Measurements from ENCODE around the gene PPFIA2.

PPFIA2 gene

DNA sequence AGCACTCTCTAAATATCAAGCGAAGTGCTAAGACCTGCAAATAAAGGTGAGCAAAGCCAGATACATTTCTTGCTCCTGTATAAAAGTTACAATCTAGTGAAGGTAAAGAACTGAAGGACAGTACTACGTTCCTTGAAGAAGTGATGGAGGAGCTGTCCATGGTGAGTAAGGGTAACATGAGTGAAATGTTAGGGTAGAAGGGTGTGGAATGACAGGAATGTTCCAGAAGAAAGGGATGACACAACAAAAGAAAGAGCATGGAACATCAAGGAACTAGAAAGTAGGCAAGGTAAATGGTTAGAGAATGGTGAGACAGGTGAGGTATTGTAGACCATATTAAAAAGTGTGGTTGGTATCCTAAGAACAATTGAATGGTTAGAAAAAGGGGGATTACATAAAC is 408.8 kb downstream of the PPFIA2 start:
- H3K27me3 ChIP-seq (ENCODE audit: control insufficient read depth, insufficient read depth, low read length), result no peaks in the 10 kb centered on the region
- no peak overlapping the region for H3K27ac ChIP-seq (ENCODE audit: low read depth, low read length)
- H3K4me3 ChIP-seq (ENCODE audit: low read depth, low read length), result no peak overlapping the region
- no peaks in the 10 kb centered on the region for H3K4me1 ChIP-seq (ENCODE audit: control insufficient read depth, insufficient read depth, low read length)
- no peaks in the 10 kb centered on the region for H3K36me3 ChIP-seq (ENCODE audit: control insufficient read depth, insufficient read depth, low read length)
- no peak overlapping the region for H3K9ac ChIP-seq (ENCODE audit: low read depth, low read length)
- no peaks in the 10 kb centered on the region for H3K9me3 ChIP-seq (ENCODE audit: control insufficient read depth, insufficient read depth, low read length)

GRCh38 chr12:81347404-81347803 is 411.7 kb downstream of the PPFIA2 start:
- H3K9ac ChIP-seq (ENCODE audit: low read depth, low read length), result no peak overlapping the region
- no peaks in the 10 kb centered on the region for H3K4me1 ChIP-seq (ENCODE audit: control insufficient read depth, insufficient read depth, low read length)
- no peaks in the 10 kb centered on the region for H3K27me3 ChIP-seq (ENCODE audit: control insufficient read depth, insufficient read depth, low read length)
- no peaks in the 10 kb centered on the region for H3K9me3 ChIP-seq (ENCODE audit: control insufficient read depth, insufficient read depth, low read length)
- no peak overlapping the region for H3K27ac ChIP-seq (ENCODE audit: low read depth, low read length)
- H3K36me3 ChIP-seq (ENCODE audit: control insufficient read depth, insufficient read depth, low read length), result no peaks in the 10 kb centered on the region
- no peak overlapping the region for H3K4me3 ChIP-seq (ENCODE audit: low read depth, low read length)

DNA sequence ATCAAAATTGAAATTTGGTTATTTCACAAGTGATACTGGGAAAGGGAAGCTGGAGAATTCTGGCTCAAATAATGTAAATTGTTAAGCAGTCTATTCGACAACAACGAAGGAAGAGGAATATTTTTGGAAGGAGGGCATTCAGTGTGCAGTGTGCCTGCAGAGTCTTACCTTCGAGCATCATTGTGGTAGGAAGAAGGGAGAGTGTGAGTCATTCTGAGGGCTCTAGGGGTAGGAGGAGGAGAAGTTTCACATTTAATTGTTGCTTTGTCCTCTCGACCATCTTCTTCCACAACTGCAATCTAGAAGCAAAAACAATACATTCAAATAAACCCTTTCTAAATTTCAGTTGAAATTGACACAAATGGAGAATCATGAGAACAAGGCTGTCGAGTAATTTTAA is 418.2 kb downstream of the PPFIA2 start:
- Histone ChIP-seq H3K9ac (ENCODE audit: low read depth, low read length) (no peak overlapping the region), H3K4me3 (ENCODE audit: low read depth, low read length) (no peak overlapping the region), H3K9me3 (ENCODE audit: control insufficient read depth, insufficient read depth, low read length) (no peaks in the 10 kb centered on the region), H3K27me3 (ENCODE audit: control insufficient read depth, insufficient read depth, low read length) (no peaks in the 10 kb centered on the region), H3K4me1 (ENCODE audit: control insufficient read depth, insufficient read depth, low read length) (no peaks in the 10 kb centered on the region), H3K27ac (ENCODE audit: low read depth, low read length) (no peak overlapping the region), H3K36me3 (ENCODE audit: control insufficient read depth, insufficient read depth, low read length) (no peaks in the 10 kb centered on the region)

GRCh38 chr12:81339071-81339470 is 420.1 kb downstream of the PPFIA2 start:
- H3K27ac ChIP-seq (ENCODE audit: low read depth, low read length), result no peak overlapping the region
- no peak overlapping the region for H3K4me3 ChIP-seq (ENCODE audit: low read depth, low read length)
- no peak overlapping the region for H3K9ac ChIP-seq (ENCODE audit: low read depth, low read length)
- H3K9me3 ChIP-seq (ENCODE audit: control insufficient read depth, insufficient read depth, low read length), result no peaks in the 10 kb centered on the region
- H3K36me3 ChIP-seq (ENCODE audit: control insufficient read depth, insufficient read depth, low read length), result no peaks in the 10 kb centered on the region
- no peaks in the 10 kb centered on the region for H3K4me1 ChIP-seq (ENCODE audit: control insufficient read depth, insufficient read depth, low read length)
- no peaks in the 10 kb centered on the region for H3K27me3 ChIP-seq (ENCODE audit: control insufficient read depth, insufficient read depth, low read length)

GRCh38 chr12:81337886-81338285 is 421.3 kb downstream of the PPFIA2 start:
- Histone ChIP-seq H3K36me3 (ENCODE audit: control insufficient read depth, insufficient read depth, low read length) (no peaks in the 10 kb centered on the region), H3K27ac (ENCODE audit: low read depth, low read length) (no peak overlapping the region), H3K9me3 (ENCODE audit: control insufficient read depth, insufficient read depth, low read length) (no peaks in the 10 kb centered on the region), H3K27me3 (ENCODE audit: control insufficient read depth, insufficient read depth, low read length) (no peaks in the 10 kb centered on the region), H3K4me3 (ENCODE audit: low read depth, low read length) (no peak overlapping the region), H3K9ac (ENCODE audit: low read depth, low read length) (no peak overlapping the region), H3K4me1 (ENCODE audit: control insufficient read depth, insufficient read depth, low read length) (no peaks in the 10 kb centered on the region)

- H3K4me3 ChIP-seq (ENCODE audit: low read depth, low read length), result no peak overlapping the region
- no peaks in the 10 kb centered on the region for H3K9me3 ChIP-seq (ENCODE audit: control insufficient read depth, insufficient read depth, low read length)
- H3K27me3 ChIP-seq (ENCODE audit: control insufficient read depth, insufficient read depth, low read length), result no peaks in the 10 kb centered on the region
- H3K27ac ChIP-seq (ENCODE audit: low read depth, low read length), result no peak overlapping the region
- H3K36me3 ChIP-seq (ENCODE audit: control insufficient read depth, insufficient read depth, low read length), result no peaks in the 10 kb centered on the region
- H3K9ac ChIP-seq (ENCODE audit: low read depth, low read length), result no peak overlapping the region
- peaks cover 10% of the 10 kb centered on the region; the same call in 1 of the 2 replicates for H3K4me1 ChIP-seq (ENCODE audit: control insufficient read depth, insufficient read depth, low read length)
Observed at GRCh38 chr12:81333812-81334211, 425.3 kb downstream of the PPFIA2 start.

- H3K27ac ChIP-seq (ENCODE audit: low read depth, low read length), result no peak overlapping the region
Observed at GRCh38 chr12:81332054-81332453, 427.1 kb downstream of the PPFIA2 start.

DNA sequence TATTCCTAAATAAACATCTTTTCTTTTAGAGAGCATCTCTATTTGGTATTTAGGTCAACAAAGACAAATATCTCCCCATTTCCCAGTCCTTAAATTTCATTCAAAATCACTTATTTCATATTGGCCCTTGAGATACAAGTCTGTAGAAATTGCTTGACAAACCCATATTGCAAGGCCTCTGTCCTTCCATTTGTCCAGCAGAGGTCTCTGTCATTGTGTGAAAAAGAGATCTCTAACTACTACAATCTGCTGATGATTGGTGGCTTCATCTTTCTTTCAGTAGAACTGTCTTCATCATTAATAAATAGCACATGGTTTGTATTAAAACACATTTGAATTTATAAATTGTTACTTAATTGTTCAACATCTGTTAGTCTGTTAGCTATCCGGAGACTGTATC is 428.7 kb downstream of the PPFIA2 start:
- H3K9me3 ChIP-seq (ENCODE audit: control insufficient read depth, insufficient read depth, low read length), result no peaks in the 10 kb centered on the region
- H3K4me3 ChIP-seq (ENCODE audit: low read depth, low read length), result no peak overlapping the region
- no peaks in the 10 kb centered on the region for H3K36me3 ChIP-seq (ENCODE audit: control insufficient read depth, insufficient read depth, low read length)
- H3K9ac ChIP-seq (ENCODE audit: low read depth, low read length), result no peak overlapping the region
- no peaks in the 10 kb centered on the region for H3K27me3 ChIP-seq (ENCODE audit: control insufficient read depth, insufficient read depth, low read length)
- peaks cover 10% of the 10 kb centered on the region; the same call in 1 of the 2 replicates for H3K4me1 ChIP-seq (ENCODE audit: control insufficient read depth, insufficient read depth, low read length)
- H3K27ac ChIP-seq (ENCODE audit: low read depth, low read length), result no peak overlapping the region

More at GRCh38 chr12:81332054-81332453, 427.1 kb downstream of the PPFIA2 start:
- no peaks in the 10 kb centered on the region for H3K27me3 ChIP-seq (ENCODE audit: control insufficient read depth, insufficient read depth, low read length)
- no peaks in the 10 kb centered on the region for H3K36me3 ChIP-seq (ENCODE audit: control insufficient read depth, insufficient read depth, low read length)
- H3K4me1 ChIP-seq (ENCODE audit: control insufficient read depth, insufficient read depth, low read length), result peaks cover 10% of the 10 kb centered on the region; the same call in 1 of the 2 replicates
- no peaks in the 10 kb centered on the region for H3K9me3 ChIP-seq (ENCODE audit: control insufficient read depth, insufficient read depth, low read length)
- H3K9ac ChIP-seq (ENCODE audit: low read depth, low read length), result no peak overlapping the region
- H3K4me3 ChIP-seq (ENCODE audit: low read depth, low read length), result no peak overlapping the region

DNA sequence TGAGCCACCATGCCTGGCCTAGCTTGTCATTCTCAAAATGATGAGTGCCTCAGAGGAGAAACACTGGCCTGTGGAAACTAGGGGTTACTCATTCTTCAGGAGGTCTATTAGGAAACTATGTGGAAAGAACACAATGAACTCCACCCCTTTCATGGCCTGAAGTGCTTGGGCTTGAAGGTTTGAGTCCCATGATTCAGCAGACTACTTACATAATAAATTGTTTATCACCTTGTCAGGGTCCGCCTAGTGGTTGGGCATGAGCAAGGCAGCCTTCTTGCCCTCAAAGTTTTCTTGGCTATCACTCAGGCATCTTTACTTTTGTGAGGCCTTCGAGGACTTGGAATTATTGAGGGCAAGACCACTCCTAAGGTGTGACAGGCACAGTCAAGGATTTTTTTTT is 430.1 kb downstream of the PPFIA2 start:
- Histone ChIP-seq H3K9ac (ENCODE audit: low read depth, low read length) (no peak overlapping the region), H3K4me3 (ENCODE audit: low read depth, low read length) (no peak overlapping the region)

GRCh38 chr12:81327425-81327824 is 431.7 kb downstream of the PPFIA2 start:
- no peak overlapping the region for H3K27ac ChIP-seq (ENCODE audit: low read depth, low read length)
- H3K4me3 ChIP-seq (ENCODE audit: low read depth, low read length), result no peak overlapping the region
- H3K36me3 ChIP-seq (ENCODE audit: control insufficient read depth, insufficient read depth, low read length), result no peaks in the 10 kb centered on the region
- H3K9me3 ChIP-seq (ENCODE audit: control insufficient read depth, insufficient read depth, low read length), result no peaks in the 10 kb centered on the region
- peaks cover 10% of the 10 kb centered on the region; the same call in 1 of the 2 replicates for H3K4me1 ChIP-seq (ENCODE audit: control insufficient read depth, insufficient read depth, low read length)
- H3K9ac ChIP-seq (ENCODE audit: low read depth, low read length), result no peak overlapping the region
- H3K27me3 ChIP-seq (ENCODE audit: control insufficient read depth, insufficient read depth, low read length), result no peaks in the 10 kb centered on the region

More for the DNA sequence above, 430.1 kb downstream of the PPFIA2 start:
- Histone ChIP-seq H3K9me3 (ENCODE audit: control insufficient read depth, insufficient read depth, low read length) (no peaks in the 10 kb centered on the region), H3K4me1 (ENCODE audit: control insufficient read depth, insufficient read depth, low read length) (peaks cover 10% of the 10 kb centered on the region; the same call in 1 of the 2 replicates), H3K36me3 (ENCODE audit: control insufficient read depth, insufficient read depth, low read length) (no peaks in the 10 kb centered on the region), H3K27ac (ENCODE audit: low read depth, low read length) (no peak overlapping the region), H3K27me3 (ENCODE audit: control insufficient read depth, insufficient read depth, low read length) (no peaks in the 10 kb centered on the region)

DNA sequence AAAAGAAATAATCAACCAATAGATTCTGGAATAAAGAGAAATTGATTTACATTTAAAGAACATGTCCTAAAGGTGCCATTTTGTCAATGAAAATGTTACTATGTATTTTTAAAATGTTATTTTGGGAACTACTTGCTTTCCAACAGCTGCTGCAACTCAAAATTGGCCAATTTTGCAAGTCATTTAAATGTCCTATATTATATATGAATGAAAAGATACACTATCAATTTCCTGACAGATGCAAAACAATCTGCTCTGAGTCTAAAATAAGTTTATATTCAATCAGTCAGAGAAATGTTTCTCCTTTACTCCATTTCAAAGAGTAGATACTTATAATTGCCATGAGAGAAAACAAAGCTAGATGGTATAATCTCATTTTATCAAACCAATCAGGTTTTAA is 434.1 kb downstream of the PPFIA2 start:
- no peaks in the 10 kb centered on the region for H3K27me3 ChIP-seq (ENCODE audit: control insufficient read depth, insufficient read depth, low read length)
- H3K27ac ChIP-seq (ENCODE audit: low read depth, low read length), result no peak overlapping the region

More for the DNA sequence above, 434.1 kb downstream of the PPFIA2 start:
- no peak overlapping the region for H3K9ac ChIP-seq (ENCODE audit: low read depth, low read length)
- no peaks in the 10 kb centered on the region for H3K9me3 ChIP-seq (ENCODE audit: control insufficient read depth, insufficient read depth, low read length)
- no peaks in the 10 kb centered on the region for H3K4me1 ChIP-seq (ENCODE audit: control insufficient read depth, insufficient read depth, low read length)
- no peaks in the 10 kb centered on the region for H3K36me3 ChIP-seq (ENCODE audit: control insufficient read depth, insufficient read depth, low read length)
- no peak overlapping the region for H3K4me3 ChIP-seq (ENCODE audit: low read depth, low read length)

Measured in HUES48 (cell line).